Measurements from ENCODE around the gene ZSWIM1.

The ZSWIM1 gene

DNA sequence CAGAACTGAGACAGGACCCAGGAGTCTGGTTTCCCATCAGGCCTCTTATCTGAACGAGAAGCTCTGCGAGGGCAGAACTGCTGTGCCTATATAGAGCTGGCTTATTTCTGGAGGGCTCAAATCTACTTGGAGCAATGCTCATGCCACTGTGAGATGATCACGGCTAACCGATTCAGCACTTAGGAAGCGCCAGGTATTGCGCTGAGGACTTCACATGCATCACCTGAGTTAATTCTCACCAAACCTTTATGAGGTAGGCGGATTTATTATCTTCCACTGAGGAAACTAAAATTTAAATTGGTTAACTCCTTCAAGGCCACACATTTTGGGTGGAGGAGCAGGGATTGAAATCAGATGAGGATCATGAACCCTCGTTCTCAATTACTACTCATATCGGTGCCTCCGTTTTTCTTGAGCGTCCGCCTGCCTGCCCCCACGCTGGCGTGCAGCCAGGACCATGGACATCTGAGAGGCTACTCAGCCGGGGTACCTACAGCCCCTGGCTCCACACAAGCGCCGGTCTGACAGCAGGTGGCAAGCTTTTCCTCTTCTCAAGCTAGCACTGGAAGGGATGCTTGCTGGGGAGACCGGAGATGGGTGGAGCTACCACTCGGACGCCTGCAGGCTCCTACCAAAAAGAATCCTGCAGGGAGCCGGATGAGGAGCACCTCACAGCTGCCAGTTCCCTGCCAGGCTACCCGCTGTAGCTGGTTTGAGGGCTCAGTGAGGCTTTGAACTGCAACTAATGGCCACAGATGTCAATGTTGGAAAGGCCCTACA, 52.4 kb downstream of the ZSWIM1 start:
- DNase-seq: peak; percentile 99

DNA sequence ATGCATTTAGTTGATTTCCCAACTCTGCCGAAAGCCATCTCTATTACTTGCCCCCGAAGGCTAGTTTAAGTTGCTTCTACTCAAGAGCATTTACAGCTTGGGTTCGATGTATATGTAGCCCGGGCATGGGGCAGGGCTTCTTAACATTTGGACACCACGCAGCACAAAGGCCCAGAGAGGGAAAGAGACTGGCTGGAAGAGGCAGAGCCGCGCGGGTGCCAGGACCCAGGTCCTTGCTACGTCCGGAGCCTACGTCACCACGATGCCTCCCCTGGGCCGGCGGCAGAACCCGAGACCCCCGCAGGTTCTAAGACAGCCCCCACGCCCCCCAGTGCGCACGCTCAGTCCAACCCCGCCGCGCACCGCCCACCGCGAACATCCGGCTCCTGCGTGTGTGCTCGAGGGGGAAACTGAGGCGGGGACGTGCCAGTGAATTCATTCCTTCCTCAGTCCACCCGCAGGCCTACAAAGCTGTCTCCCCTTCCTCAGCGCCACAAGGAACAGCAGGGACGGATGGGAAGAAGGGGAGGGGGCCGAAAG, 53.1 kb downstream of the ZSWIM1 start:
- peak; percentile 86 for DNase-seq

Data from NCI-H146 (cell line).